HG02759 (cell line): ENCODE results near the gene FERMT2.

Source experiments
- ATAC-seq: cut with Tn5 transposase; IDR thresholded peaks from one replicate; pipeline ENCODE4 v1.9.1; 2021; ENCODE audit warnings: mild to moderate bottlenecking, moderate library complexity; ENCODE audit not compliant: unreplicated experiment

Gene FERMT2

DNA sequence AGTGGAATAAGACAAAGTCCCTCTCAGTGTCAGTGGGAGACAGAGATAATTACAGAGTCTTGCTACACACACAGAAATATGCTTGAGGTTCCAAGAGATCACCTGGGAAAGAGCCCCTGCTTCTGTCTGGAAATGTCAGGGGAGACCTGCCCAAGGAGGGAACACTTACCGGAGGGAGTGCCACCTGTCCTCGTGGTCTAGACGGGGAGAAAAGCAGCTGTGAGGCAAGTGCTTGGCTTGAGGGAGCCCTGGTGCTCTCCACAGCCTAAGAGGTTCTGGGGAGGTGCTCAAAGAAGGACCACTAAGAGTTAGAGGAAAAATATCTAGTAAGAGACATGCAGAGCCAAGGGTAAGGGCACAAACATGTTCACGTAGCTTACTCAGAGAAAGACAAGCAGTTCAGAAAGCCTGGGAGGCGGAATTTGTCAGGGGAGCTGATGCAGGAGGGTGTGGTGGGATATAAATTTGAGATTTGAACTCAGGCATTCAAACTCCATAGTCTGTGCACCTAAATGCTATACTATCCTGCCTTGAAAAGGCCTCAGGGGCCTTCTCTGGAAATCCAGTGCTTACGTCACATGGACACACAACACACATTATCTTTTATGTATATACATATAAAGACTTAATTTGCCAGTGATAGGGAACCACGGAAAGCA is 121.2 kb downstream of the FERMT2 start:
- ATAC-seq = no peak

- ATAC-seq = no peak
These were observed 123.4 kb downstream of the FERMT2 start for GRCh38 chr14:52827426-52827825.

DNA sequence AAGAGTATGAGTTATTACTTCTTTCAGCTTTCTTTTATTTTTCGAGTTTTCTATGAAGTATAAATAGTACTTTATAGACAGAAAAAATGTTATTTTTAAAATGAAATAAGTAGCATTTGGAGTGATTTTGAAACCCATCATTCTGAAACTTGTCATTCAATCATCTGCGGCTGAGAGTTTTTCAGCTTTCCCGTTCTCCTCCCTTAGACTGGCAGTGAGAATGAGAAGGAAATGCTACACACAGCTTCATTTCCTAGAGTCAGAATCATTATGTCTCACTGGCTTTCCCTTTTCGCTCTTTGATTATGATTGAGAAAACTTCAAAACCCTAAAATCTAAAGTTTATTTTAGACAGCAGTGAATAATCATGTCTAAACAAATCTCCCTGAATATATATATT is 125.8 kb downstream of the FERMT2 start:
- no peak for ATAC-seq

DNA sequence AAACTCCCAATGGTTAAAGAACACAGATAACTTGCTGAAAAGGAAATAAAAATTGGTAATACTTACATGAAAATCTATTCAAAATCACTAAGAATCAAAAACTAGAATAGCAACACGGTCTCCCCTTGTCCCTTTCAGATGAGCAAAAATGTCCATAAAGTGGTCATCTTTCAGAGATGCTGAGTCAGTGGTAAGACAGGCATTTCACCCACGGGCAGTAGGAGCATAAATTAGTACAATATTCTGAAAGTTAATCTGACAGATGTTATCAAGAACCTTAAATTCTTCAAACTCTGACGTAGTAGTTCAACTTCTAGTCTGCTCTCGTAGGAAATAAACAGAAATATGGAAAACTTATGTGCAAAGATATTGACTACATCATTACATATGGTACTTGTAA is 126.4 kb downstream of the FERMT2 start:
- no peak for ATAC-seq

DNA sequence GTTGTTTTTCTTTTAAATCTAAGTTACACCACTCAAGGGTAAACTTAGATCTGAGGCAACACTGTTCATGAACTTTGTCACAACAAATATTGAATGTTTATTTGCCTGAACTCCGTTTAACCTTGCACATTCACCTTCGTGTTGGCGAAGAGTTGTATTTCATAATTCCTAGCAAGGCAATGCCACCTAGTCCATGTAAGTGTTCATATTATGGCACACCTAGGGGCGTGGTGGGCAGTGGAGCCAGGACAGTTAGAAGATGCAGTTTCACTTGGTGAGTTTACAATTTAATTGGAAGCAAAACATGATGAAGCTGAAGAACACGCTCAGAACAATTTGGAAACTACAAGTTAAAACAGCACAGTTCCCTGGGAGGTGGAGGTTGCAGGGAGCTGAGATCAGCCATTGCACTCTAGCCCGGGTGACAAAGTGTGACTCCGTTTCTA is 129.0 kb downstream of the FERMT2 start:
- no peak for ATAC-seq

DNA sequence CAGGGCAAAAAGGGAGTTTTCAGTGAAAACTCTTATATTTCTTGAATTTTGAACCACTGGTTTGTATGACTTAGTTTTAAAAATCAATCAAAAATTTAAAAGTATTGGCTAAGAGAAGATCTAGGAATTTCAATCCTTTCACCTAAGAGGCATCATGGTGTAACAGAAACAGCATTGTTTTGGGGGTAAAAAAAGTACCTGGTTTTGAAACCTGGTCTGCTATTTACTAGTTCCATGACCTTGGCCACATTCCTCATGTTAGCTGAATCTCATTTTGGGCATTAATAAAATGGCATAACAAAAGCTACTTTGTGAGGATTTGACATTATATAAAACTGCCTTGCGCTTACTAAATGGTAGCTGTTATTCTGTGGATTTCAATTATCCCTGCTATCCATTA is 142.7 kb downstream of the FERMT2 start:
- no peak for ATAC-seq
